GM19328 (cell line): ENCODE data around the gene RABL6.
"Not testable (repeated sequence)": the region's sequence is repeated elsewhere in the genome, so short reads cannot be mapped to it uniquely, and the experiment has no call there.

Experiments used
- ATAC-seq: cut with Tn5 transposase; IDR thresholded peaks from one replicate; pipeline ENCODE4 v1.9.1; 2021; ENCODE audit warnings: mild to moderate bottlenecking, moderate library complexity; ENCODE audit not compliant: unreplicated experiment

Gene RABL6

GRCh38 chr9:136775191-136775590 is 32.6 kb upstream of the RABL6 start:
- no peak for ATAC-seq

GRCh38 chr9:136776947-136777346 is 30.8 kb upstream of the RABL6 start:
- ATAC-seq, result no peak

GRCh38 chr9:136777359-136777758 is 30.4 kb upstream of the RABL6 start:
- ATAC-seq, result no peak

DNA sequence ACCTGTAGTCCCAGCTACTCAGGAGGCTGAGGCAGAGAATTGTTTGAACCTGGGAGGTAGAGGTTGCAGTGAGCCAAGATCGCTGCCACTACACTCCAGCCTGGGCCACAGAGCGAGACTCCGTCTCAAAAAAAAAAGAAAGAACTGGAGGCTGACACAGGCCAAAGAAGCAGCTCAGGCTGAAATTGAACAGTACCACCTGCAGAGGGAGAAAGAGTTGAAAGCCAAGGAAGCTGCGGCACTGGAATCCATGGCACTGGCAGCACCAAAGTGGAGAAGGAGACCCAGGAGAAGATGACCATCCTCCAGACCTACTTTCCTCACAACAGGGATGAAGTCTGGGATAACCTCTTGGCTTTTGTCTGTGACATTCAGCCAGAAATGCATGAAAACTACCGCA is 27.9 kb upstream of the RABL6 start:
- ATAC-seq, result no peak

DNA sequence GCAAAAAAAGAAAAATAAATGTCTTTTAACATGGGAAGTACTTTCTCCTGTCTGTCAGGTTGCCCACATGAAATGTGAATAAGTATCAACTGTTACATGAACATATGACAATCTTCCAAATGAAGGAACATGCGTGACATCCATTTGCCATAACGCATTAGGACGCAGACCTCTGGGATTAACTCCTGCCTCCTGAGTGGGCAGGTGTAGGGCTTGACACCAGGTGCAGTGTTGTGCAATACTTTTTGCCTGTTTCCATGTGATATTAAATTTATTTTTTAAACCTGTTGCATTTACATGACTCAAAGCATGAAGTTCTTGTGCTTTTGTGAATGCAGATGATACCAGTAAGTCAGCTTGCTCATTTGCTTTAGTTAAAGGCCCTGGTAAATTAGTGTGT is 25.3 kb upstream of the RABL6 start:
- no peak for ATAC-seq

GRCh38 chr9:136784249-136784996 is 23.3 kb upstream of the RABL6 start:
- ATAC-seq, result no peak

GRCh38 chr9:136784997-136785361 is 22.8 kb upstream of the RABL6 start:
- no peak for ATAC-seq

DNA sequence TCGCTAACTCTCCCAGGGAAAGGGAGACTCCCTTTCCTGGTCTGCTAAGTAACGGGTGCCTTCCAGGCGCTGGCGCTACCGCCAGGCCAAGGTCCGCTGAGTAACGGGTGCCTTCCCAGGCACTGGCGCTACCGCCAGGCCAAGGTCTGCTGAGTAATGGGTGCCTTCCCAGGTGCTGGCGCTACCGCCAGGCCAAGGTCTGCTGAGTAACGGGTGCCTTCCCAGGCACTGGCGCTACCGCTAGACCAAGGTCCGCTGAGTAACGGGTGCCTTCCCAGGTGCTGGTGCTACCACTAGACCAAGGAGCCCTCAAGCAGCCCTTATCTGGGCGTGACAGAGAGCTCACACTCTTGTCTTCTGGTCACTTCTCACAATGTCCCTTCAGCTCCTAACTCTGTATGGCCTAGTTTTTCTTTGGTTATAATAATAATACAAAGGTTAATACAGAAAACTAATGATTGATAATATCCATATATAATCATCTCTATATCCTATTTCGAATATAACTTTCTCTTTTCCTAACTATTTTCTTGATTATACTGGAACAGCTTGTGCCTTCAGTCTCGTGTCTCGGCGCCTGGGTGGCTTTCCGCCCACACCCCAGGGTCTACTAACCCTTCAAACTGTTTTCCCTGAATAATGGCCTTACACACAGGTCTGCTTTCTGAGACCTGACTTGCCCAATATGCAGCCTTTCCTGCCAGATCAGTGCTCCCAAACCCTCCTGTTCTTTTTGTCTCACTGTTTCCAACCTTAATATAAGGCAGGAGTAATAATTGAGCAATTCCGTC is 22.0 kb upstream of the RABL6 start:
- ATAC-seq, result not testable (repeated sequence)

- no peak for ATAC-seq
These were observed 21.3 kb upstream of the RABL6 start for GRCh38 chr9:136786451-136786850.

- ATAC-seq, result not testable (repeated sequence)
These were observed 20.8 kb upstream of the RABL6 start for GRCh38 chr9:136786983-136787382.

DNA sequence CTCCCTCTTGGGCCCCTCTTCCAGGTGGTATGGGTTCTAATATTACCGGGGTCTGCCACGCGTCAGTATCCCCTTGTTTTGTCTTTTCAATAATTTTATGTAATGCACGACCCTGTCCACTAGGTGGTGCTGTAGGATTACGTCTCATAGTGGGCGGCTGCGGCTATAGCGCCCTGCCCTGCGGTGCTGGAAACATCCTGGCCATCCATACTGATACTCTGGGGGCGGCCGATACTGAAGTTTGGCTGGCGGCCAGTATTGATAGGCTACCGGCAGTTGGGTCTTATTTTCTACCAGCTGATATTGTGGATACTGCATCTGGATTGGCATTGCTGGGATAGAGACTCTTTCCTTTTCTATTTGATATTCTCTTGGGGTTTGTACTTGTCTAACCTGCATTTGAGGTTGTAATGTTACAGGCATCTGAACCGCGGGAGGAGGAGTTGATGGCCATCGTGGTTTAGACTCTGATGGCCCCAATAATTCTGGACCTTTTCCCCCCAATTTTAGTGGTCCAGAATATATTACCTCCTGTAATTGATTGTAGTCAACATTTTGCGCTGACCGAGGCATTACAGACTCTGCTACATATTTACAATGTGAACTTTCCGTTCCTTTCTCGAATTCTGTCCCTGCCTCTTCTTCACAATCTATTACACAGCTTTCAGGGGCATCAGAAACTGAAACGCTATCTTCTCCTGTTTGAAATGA is 19.9 kb upstream of the RABL6 start:
- ATAC-seq, result no peak

DNA sequence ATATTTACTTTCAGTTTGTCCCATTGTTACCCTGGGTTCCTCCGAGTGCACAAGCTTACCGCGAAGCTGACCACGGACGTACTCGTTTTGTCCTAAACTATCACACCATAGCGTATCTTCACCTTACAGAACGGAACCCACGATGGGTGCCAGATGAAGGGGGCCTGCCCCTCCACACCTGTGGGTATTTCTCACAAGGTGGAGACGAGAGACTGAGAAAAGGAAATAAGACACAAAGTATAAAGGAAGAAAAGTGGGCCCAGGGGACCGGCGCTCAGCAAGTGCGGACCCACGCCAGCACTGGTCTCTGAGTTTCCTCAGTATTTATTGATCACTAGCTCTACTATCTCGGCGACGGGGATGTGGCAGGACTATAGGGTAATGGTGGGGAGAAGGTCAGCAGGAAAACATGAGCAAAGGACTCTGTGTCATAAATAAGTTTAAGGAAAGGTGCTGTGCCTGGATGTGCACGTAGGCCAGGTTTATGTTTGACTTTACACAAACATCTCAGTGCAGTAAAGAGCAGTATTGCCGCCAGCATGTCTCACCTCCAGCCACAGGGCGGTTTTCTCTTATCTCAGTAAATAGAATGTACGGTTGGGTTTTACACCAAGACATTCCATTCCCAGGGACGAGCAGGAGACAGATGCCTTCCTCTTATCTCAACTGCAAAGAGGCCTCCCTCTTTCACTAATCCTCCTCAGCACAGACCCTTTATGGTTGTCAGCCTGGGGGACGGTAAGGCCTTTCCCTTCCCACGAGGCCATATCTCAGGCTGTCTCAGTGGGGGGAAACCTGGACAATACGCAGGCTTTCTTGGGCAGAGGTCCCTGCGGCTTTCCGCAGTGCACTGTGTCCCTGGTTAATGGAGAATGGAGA is 18.9 kb upstream of the RABL6 start:
- not testable (repeated sequence) for ATAC-seq

DNA sequence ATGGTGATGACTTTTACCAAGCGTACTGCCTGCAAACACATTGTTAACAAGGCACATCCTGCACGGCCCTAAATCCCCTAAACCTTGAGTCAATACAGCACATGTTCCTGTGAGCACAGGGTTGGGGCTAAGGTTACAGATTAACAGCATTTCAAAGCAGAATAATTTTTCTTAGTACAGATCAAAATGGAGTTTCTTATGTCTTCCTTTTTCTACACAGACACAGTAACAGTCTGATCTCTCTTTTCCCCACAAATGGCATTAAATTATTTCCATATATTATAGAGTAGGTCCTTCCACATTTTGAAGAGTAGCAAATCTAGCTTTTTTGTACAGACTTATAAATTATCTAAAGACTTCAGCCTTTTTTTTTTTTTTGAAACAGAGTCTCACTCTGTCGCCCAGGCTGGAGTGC is 18.2 kb upstream of the RABL6 start:
- no peak for ATAC-seq

- peak; percentile 84 for ATAC-seq
These were observed 16.9 kb upstream of the RABL6 start, which contains the start of gene TMEM141 for GRCh38 chr9:136790640-136791515. Gene TMEM141, plus strand, starts transcription at chr9:136791344. Its CDS starts 27 bp downstream, at chr9:136791371.

- no peak for ATAC-seq
These were observed 16.1 kb upstream of the RABL6 start for GRCh38 chr9:136791516-136792276.

- no peak for ATAC-seq
These were observed 15.2 kb upstream of the RABL6 start for GRCh38 chr9:136792321-136793085.

DNA sequence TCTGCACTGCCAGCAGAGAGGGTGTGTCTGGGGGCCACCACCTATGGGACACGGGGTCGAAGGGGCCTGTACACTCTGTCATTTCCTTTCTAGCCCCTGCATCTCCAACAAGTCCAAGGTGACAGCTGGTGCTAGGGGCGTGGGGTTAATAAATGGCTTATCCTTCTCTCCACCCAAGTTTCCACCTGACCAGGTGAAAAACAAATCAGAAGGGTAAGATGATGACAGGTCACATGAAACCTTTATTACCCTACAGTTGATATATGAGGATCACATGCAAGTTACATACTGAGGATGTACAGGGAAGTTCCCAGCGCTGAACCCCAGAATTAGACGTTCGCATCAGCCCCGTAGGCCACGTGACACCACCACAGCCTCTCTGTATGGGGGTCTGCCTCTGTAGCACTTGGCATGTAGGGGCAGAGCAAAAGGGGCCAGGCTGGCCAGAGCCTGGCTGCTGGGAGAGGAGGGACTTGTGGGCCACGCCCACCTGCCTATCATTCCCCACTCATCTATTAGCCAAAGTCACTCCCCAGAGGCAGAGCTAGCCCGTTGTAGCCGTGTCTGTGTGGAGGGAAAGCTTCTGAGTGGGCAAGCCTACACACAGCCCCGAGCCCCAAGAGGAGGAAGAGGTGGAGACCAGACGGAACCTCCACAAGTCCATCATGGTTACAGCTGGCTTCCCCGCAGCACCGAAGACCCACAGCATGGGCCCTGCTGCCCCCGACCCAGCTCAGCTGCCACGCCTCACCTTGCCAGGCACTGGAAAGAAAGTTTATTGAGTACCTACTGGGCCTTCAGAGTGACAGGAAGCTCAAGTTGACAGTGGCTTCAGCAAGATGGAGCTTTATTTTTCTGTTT is 14.4 kb upstream of the RABL6 start:
- ATAC-seq, result no peak
